ENCODE measurements around the gene SLC22A23.

SLC22A23 gene

DNA sequence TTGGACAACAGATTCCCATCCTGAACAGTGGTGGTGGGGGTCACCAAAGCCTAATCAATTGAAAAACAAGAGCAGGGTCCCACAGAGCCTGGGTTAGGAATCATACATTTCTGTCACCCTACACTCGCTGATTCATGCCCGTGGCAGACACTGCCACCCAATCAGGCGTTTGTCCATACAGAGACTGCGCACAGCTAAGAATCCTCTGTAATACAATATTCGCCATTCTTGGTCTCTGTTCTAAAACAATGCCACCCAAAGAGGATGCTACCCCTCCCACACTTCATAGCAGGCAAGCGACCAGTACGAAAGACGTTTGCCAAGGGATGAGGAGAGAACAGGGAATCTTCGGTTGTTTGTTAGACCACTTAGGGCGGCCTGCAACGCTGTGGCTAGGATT, 28.1 kb upstream of the SLC22A23 start:
- no peak overlapping the region for H3K4me3 Mint-ChIP-seq
- peaks cover 6% of the 10 kb centered on the region for H3K9me3 Mint-ChIP-seq
- H3K36me3 Mint-ChIP-seq (ENCODE audit: low read depth) = no peaks in the 10 kb centered on the region

GRCh38 chr6:3484192-3484591, 27.3 kb upstream of the SLC22A23 start:
- Mint-ChIP-seq H3K27ac (no peak overlapping the region), H3K4me3 (no peak overlapping the region), H3K9me3 (peaks cover 13% of the 10 kb centered on the region), H3K27me3 (peaks cover 15% of the 10 kb centered on the region), H3K4me1 (ENCODE audit: low read depth) (no peaks in the 10 kb centered on the region), H3K36me3 (ENCODE audit: low read depth) (no peaks in the 10 kb centered on the region)
- intact Hi-C loops (cut with micrococcal nuclease) = no loop called here

More for the DNA sequence above, 28.1 kb upstream of the SLC22A23 start:
- no peak overlapping the region for H3K27ac Mint-ChIP-seq
- intact Hi-C loops (cut with micrococcal nuclease) = no loop called here
- H3K4me1 Mint-ChIP-seq (ENCODE audit: low read depth) = no peaks in the 10 kb centered on the region
- peaks cover 12% of the 10 kb centered on the region for H3K27me3 Mint-ChIP-seq

DNA sequence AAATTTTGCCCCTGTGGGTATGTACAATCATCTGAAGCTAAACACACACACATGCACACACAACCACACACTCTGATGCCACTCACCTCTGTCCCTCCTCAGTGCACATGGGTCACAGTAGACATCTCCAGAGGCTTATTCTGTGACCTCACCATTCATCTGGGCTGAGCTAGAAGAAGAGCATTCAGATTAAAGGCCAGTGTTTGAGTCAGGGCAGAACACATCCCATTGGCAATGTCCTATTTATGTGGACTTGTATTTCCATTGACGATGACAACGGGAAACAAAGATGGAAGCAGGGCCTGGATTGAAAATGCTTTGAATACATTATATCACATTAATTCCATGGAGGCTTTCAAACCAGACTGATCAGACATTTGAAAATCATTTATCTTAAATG, 26.8 kb upstream of the SLC22A23 start:
- Mint-ChIP-seq H3K4me3 (no peak overlapping the region), H3K27me3 (peaks cover 12% of the 10 kb centered on the region), H3K4me1 (ENCODE audit: low read depth) (no peaks in the 10 kb centered on the region), H3K27ac (no peak overlapping the region), H3K36me3 (ENCODE audit: low read depth) (no peaks in the 10 kb centered on the region), H3K9me3 (peaks cover 15% of the 10 kb centered on the region)
- intact Hi-C loops (cut with micrococcal nuclease) = no loop called here

DNA sequence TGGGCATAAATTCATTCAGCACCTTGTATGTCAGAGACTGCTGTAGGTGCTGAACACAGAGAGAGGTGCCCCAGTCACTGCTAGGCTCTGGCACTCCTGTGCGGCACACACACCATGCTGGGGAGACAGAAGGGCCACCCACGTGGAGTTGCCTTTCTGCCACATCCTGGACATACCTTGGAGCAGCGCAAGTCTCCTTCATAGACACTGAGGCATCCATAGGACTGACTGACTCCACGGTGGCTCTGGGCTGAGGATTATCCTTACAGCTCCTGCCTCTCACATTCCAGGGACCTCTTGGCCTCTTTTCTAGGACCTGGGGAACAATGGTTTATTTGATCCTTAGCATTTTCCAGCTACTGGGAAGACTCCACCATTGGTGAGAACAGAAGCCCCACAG, 26.0 kb upstream of the SLC22A23 start:
- H3K27me3 Mint-ChIP-seq = peaks cover 14% of the 10 kb centered on the region
- no peaks in the 10 kb centered on the region for H3K4me1 Mint-ChIP-seq (ENCODE audit: low read depth)
- no peaks in the 10 kb centered on the region for H3K36me3 Mint-ChIP-seq (ENCODE audit: low read depth)
- no peak overlapping the region for H3K27ac Mint-ChIP-seq
- H3K4me3 Mint-ChIP-seq = no peak overlapping the region
- peaks cover 15% of the 10 kb centered on the region for H3K9me3 Mint-ChIP-seq
- intact Hi-C loops (cut with micrococcal nuclease) = no loop called here

- peaks cover 15% of the 10 kb centered on the region for H3K9me3 Mint-ChIP-seq
- H3K36me3 Mint-ChIP-seq (ENCODE audit: low read depth) = no peaks in the 10 kb centered on the region
- intact Hi-C loops (cut with micrococcal nuclease) = no loop called here
- no peak overlapping the region for H3K4me3 Mint-ChIP-seq
- peaks cover 10% of the 10 kb centered on the region for H3K27me3 Mint-ChIP-seq
- H3K27ac Mint-ChIP-seq = no peak overlapping the region
- H3K4me1 Mint-ChIP-seq (ENCODE audit: low read depth) = no peaks in the 10 kb centered on the region
Measured at GRCh38 chr6:3481640-3482039, 24.8 kb upstream of the SLC22A23 start.

DNA sequence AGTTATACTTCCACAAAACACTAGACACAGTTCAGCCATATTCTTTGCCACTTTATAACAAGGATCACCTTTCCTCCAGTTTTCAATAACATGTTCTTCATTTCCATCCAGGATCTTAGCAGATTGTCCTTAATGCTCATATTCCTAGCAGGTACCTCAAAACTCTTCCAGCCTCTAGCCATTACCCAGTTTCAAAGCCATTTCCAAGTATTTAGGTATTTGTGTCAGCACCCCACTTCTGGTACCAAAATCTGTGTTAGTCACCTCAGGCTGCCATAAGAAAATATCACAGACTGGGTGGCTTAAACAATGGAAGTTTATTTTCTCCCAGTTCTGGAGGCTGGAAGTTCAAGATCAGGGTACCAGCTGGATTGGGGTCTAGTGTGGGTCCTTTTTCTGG, 23.2 kb upstream of the SLC22A23 start:
- H3K27ac Mint-ChIP-seq = no peak overlapping the region
- H3K36me3 Mint-ChIP-seq (ENCODE audit: low read depth) = no peaks in the 10 kb centered on the region
- intact Hi-C loops (cut with micrococcal nuclease) = no loop called here
- H3K4me3 Mint-ChIP-seq = no peak overlapping the region
- peaks cover 13% of the 10 kb centered on the region for H3K27me3 Mint-ChIP-seq
- H3K9me3 Mint-ChIP-seq = peaks cover 15% of the 10 kb centered on the region
- no peaks in the 10 kb centered on the region for H3K4me1 Mint-ChIP-seq (ENCODE audit: low read depth)

DNA sequence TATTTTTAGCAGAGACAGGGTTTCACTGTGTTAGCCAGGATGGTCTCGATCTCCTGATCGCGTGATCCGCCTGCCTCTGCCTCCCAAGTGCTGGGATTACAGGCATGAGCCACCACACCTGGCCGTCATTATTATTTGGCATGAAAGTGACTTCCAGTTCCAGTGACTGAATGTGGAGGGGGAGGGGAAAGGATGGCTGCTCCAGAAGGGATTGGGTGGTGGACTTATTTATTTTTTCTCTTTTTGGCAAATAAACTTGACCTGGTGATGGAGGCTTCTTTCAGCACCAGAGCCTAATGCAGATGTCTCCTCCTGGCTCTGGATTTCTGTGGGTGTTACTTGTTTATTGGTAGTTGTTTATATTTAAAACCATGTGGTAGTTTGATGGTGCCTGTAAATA, 16.9 kb upstream of the SLC22A23 start:
- H3K9me3 Mint-ChIP-seq = no peaks in the 10 kb centered on the region
- intact Hi-C loops (cut with micrococcal nuclease) = no loop called here
- H3K4me3 Mint-ChIP-seq = no peak overlapping the region
- peaks cover 5% of the 10 kb centered on the region for H3K4me1 Mint-ChIP-seq (ENCODE audit: low read depth)
- H3K36me3 Mint-ChIP-seq (ENCODE audit: low read depth) = no peaks in the 10 kb centered on the region
- H3K27me3 Mint-ChIP-seq = peaks cover 10% of the 10 kb centered on the region
- no peak overlapping the region for H3K27ac Mint-ChIP-seq

DNA sequence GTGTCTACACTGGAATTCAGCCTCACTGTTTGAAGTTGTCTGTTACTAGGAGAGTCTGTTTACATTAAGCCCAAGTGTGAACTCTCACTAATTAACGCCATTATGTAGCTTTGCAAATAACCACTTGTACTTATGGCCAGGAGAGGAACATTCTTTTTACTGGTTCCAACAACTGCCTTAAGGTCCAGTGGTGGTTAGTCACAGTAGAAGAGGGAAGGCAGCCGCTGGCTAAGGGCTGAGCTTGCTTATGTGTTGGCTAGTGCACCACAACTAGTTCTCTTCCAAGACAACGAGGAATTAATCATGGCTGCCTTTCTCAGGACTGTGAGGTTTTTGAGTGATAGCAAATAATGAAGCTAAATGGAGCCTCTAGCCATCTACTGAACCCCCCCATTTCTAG, 14.9 kb upstream of the SLC22A23 start:
- H3K27me3 Mint-ChIP-seq = peaks cover 8% of the 10 kb centered on the region
- no peaks in the 10 kb centered on the region for H3K9me3 Mint-ChIP-seq
- H3K36me3 Mint-ChIP-seq (ENCODE audit: low read depth) = no peaks in the 10 kb centered on the region
- H3K4me1 Mint-ChIP-seq (ENCODE audit: low read depth) = peaks cover 5% of the 10 kb centered on the region
- no peak overlapping the region for H3K4me3 Mint-ChIP-seq
- intact Hi-C loops (cut with micrococcal nuclease) = no loop called here
- no peak overlapping the region for H3K27ac Mint-ChIP-seq

DNA sequence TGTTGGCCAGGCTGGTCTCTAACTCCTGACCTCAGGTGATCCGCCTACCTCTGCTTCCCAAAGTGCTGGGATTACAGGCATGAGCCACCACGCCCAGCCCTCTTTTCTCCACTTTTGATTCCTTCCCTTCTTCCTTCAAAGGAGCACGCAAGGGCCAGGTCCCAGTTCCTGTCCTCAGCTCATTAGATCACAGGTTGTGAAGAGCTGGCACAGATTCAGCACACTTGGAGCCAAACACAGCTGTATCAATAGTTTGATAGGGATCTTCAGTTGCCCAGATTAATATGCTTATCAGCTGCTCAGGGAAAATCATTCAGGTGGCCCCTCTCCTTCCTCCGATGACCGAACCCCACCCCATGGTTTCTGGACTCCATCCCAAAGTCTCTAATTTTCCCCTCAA, 14.4 kb upstream of the SLC22A23 start:
- Mint-ChIP-seq H3K27me3 (peaks cover 10% of the 10 kb centered on the region), H3K4me1 (ENCODE audit: low read depth) (peaks cover 5% of the 10 kb centered on the region), H3K27ac (no peak overlapping the region), H3K36me3 (ENCODE audit: low read depth) (no peaks in the 10 kb centered on the region), H3K4me3 (no peak overlapping the region), H3K9me3 (no peaks in the 10 kb centered on the region)
- intact Hi-C loops (cut with micrococcal nuclease) = no loop called here

DNA sequence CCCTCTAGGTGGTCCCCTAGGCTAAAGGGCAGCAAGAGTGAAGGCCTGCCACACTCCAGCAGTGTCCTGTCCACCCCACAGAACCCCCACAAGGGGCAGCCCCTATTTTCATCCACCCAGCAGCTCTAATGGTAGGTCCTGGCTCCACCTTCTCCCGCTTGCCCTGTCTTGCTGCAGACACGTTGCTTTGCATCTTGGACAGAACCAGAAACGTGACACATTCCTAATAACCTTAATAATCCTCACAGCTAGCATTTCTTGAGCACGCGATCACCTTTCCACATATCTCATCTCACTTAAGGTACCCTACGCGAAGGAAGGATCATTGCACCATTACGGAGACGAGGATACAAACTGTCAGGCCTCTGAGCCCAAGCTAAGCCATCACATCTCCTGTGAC, 11.7 kb upstream of the SLC22A23 start:
- Mint-ChIP-seq H3K27me3 (peaks cover 8% of the 10 kb centered on the region), H3K9me3 (no peaks in the 10 kb centered on the region)
- intact Hi-C loops (cut with micrococcal nuclease) = no loop called here

GRCh38 chr6:3467996-3468395, 11.1 kb upstream of the SLC22A23 start:
- Mint-ChIP-seq H3K27ac (no peak overlapping the region), H3K27me3 (peaks cover 9% of the 10 kb centered on the region), H3K9me3 (no peaks in the 10 kb centered on the region), H3K36me3 (ENCODE audit: low read depth) (no peaks in the 10 kb centered on the region), H3K4me1 (ENCODE audit: low read depth) (peaks cover 2% of the 10 kb centered on the region), H3K4me3 (no peak overlapping the region)
- intact Hi-C loops (cut with micrococcal nuclease) = no loop called here

More for the DNA sequence above, 11.7 kb upstream of the SLC22A23 start:
- H3K4me3 Mint-ChIP-seq = no peak overlapping the region
- peaks cover 5% of the 10 kb centered on the region for H3K4me1 Mint-ChIP-seq (ENCODE audit: low read depth)
- no peaks in the 10 kb centered on the region for H3K36me3 Mint-ChIP-seq (ENCODE audit: low read depth)
- H3K27ac Mint-ChIP-seq = no peak overlapping the region

DNA sequence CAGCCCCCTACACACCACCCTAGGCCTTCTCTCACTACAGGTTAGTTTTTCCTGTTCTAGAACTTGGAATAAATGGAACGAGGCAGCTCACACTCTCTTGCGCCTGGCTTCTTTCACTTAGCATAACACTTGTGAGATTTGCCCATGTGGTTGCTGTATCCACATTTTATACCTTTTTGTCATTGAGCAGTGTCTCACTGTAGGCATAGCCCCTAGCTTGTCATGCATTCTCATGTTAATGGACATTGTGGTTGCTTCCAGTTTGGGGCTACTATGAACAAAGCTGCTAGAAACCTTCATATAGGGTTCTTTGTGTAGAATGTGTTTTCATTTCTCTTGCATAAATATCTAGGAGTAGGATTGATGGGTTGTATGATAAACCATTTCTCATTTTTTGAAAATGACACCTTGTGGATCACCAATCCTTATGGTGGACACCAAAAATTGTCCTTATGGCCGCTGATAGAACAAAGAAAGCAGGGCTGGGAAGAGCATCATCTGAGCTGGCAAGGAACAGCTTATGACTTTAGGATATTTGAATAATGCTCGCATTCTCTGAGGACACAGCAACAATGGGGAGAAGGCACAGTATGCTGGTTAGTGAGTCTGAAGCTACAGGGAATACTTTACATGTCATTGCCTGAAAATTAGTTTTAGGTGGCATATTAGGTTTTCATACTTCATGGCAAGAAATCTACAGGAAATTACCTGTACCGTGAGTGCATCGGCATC, 9.8 kb upstream of the SLC22A23 start:
- Mint-ChIP-seq H3K27ac (no peak overlapping the region), H3K36me3 (ENCODE audit: low read depth) (no peaks in the 10 kb centered on the region)

GRCh38 chr6:3460253-3460652, 3.4 kb upstream of the SLC22A23 start:
- H3K4me1 Mint-ChIP-seq (ENCODE audit: low read depth) = peaks cover 8% of the 10 kb centered on the region
- H3K36me3 Mint-ChIP-seq (ENCODE audit: low read depth) = no peaks in the 10 kb centered on the region
- no peaks in the 10 kb centered on the region for H3K9me3 Mint-ChIP-seq
- intact Hi-C loops (cut with micrococcal nuclease) = no loop called here
- H3K27ac Mint-ChIP-seq = no peak overlapping the region
- peaks cover 53% of the 10 kb centered on the region for H3K27me3 Mint-ChIP-seq
- no peak overlapping the region for H3K4me3 Mint-ChIP-seq

More for the DNA sequence above, 9.8 kb upstream of the SLC22A23 start:
- Mint-ChIP-seq H3K4me1 (ENCODE audit: low read depth) (no peaks in the 10 kb centered on the region), H3K27me3 (peaks cover 16% of the 10 kb centered on the region), H3K9me3 (no peaks in the 10 kb centered on the region), H3K4me3 (no peak overlapping the region)
- intact Hi-C loops (cut with micrococcal nuclease) = no loop called here

DNA sequence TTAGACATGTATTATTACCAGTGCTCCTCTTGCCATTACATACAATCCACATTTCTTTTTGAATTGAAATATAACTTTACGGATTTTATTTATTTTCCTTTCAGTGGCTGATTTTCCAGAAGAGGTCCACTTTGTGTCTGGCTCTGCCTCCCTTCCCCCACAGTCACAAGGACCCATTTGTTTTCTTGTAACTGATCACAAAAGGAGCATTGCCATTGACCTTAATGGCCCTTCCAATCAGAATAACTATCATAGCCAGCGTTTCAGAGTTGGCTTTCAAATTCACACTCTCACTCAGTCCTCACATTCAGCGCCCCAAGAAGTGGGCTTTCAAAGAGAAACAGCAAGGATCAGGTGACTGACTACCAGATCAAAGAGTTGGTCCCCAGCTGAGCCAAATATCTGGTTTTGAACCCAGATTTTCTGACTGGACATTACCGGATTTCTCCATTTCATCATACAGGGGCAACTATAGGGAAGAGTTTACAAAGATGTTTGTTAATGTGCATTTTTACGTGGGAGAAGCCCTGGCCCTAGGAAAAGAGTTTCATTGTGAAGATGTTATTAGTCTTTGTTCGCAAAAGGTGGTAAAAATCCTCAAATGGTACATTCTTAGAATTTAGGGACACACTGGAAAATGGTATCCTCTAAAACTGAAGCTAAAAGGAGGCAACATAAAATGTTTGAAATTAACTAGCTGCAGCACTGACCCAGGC, 2.0 kb upstream of the SLC22A23 start:
- Mint-ChIP-seq H3K27me3 (peaks cover 51% of the 10 kb centered on the region), H3K36me3 (ENCODE audit: low read depth) (no peaks in the 10 kb centered on the region), H3K9me3 (no peaks in the 10 kb centered on the region), H3K4me3 (no peak overlapping the region), H3K27ac (no peak overlapping the region), H3K4me1 (ENCODE audit: low read depth) (peaks cover 8% of the 10 kb centered on the region)
- intact Hi-C loops (cut with micrococcal nuclease) = no loop called here
